ENCODE measurements around the gene FAM124A. TPM values are rescaled to one million over a fixed set of nuclear protein-coding genes. Genes with fewer than 3 reads are reported as not detected.

Gene FAM124A
- total RNA-seq, 1 donor from 2014 or later, result 0.63 TPM

GRCh38 chr13:51218626-51219025, 3.6 kb upstream of the FAM124A start:
- no peak for DNase-seq (ENCODE audit: low read depth)
- H3K4me3 ChIP-seq (ENCODE audit: low read depth, low read length), result no peak overlapping the region
- no peak for TF ChIP-seq CTCF (conservative IDR thresholded peaks at IDR 0.05; ENCODE audit: low read depth, low read length)

GRCh38 chr13:51220706-51221105, 1.5 kb upstream of the FAM124A start:
- no peak overlapping the region for H3K4me3 ChIP-seq (ENCODE audit: low read depth, low read length)
- no peak for DNase-seq (ENCODE audit: low read depth)
- TF ChIP-seq CTCF (conservative IDR thresholded peaks at IDR 0.05; ENCODE audit: low read depth, low read length), result no peak

- H3K4me3 ChIP-seq (ENCODE audit: low read depth, low read length), result no peak overlapping the region
- TF ChIP-seq CTCF (conservative IDR thresholded peaks at IDR 0.05; ENCODE audit: low read depth, low read length), result no peak
- DNase-seq (ENCODE audit: low read depth), result no peak
These were observed 1.1 kb upstream of the FAM124A start for GRCh38 chr13:51221108-51221507.

GRCh38 chr13:51221674-51222036, 543 bp upstream of the FAM124A start:
- H3K4me3 ChIP-seq (ENCODE audit: low read depth, low read length), result peak overlapping the region; percentile 48
- no peak for TF ChIP-seq CTCF (conservative IDR thresholded peaks at IDR 0.05; ENCODE audit: low read depth, low read length)
- no peak for DNase-seq (ENCODE audit: low read depth)

GRCh38 chr13:51222686-51223559, 725 bp downstream of the FAM124A start:
- TF ChIP-seq CTCF (conservative IDR thresholded peaks at IDR 0.05; ENCODE audit: low read depth, low read length), result peak; percentile 12
- no peak for DNase-seq (ENCODE audit: low read depth)
- H3K4me3 ChIP-seq (ENCODE audit: low read depth, low read length), result peak overlapping the region; percentile 52

- no peak overlapping the region for H3K4me3 ChIP-seq (ENCODE audit: low read depth, low read length)
- DNase-seq (ENCODE audit: low read depth), result no peak
- no peak for TF ChIP-seq CTCF (conservative IDR thresholded peaks at IDR 0.05; ENCODE audit: low read depth, low read length)
These were observed 1.5 kb downstream of the FAM124A start for GRCh38 chr13:51223560-51224270.

Measured in epithelial cell of proximal tubule (primary cell).